CD8-positive, alpha-beta memory T cell (primary cell): ENCODE results near the gene RPL41. TPM values are rescaled to one million over a fixed set of nuclear protein-coding genes. Genes with fewer than 3 reads are reported as not detected.

Experiments used
- CTCF ChIA-PET: fragments of 350-600 bp; sonication (Branson Sonifier 250); formaldehyde crosslinking; loops from one replicate; lab custom pipeline; 2021; ENCODE audit warnings: antibody characterized with exemption; lab: Charles Lee
- POLR2A ChIA-PET: fragments of 350-600 bp; sonication (Branson Sonifier 250); formaldehyde crosslinking; loops from one replicate; lab custom pipeline; 2021; ENCODE audit warnings: antibody characterized with exemption; lab: Charles Lee
- DNase-seq, 5 donors: peaks; one replicate each; pipeline versions ENCODE4 v3.0.0 to v3.0.0-alpha.2; 2020 to 2022; ENCODE audit warnings: mixed read lengths in 1 of 5
- H3K27ac ChIP-seq: one replicate; pipeline ENCODE4 v1.7.0; 2013; ENCODE audit warnings: low read depth, mild to moderate bottlenecking, low read length, moderate library complexity
- H3K27me3 ChIP-seq: 2 replicates; pipeline ENCODE4 v1.7.0; 2013; ENCODE audit warnings: low read length, mild to moderate bottlenecking; ENCODE audit not compliant: insufficient read depth, poor library complexity, severe bottlenecking
- H3K36me3 ChIP-seq: 2 replicates; pipeline ENCODE4 v1.7.0; 2013; ENCODE audit warnings: mild to moderate bottlenecking, low read length, moderate library complexity; ENCODE audit not compliant: insufficient read depth
- H3K4me1 ChIP-seq: 2 replicates; pipeline ENCODE4 v1.7.0; 2013; ENCODE audit warnings: mild to moderate bottlenecking, low read length, moderate library complexity; ENCODE audit not compliant: insufficient read depth
- H3K4me3 ChIP-seq: 2 replicates; pipeline ENCODE4 v1.7.0; 2013; ENCODE audit warnings: mild to moderate bottlenecking, low read length
- H3K9me3 ChIP-seq: 2 replicates; pipeline ENCODE4 v1.7.0; 2013; ENCODE audit warnings: mild to moderate bottlenecking, low read length
- H3K27ac Mint-ChIP-seq, 8 donors: one replicate each; pipeline ENCODE4 v1.8.0; 2020 to 2021; ENCODE audit warnings: mixed read lengths in 8 of 8, mild to moderate bottlenecking in 6 of 8, inconsistent platforms in 3 of 8, moderate library complexity in 3 of 8
- H3K27me3 Mint-ChIP-seq, 2 donors: one replicate each; pipeline ENCODE4 v1.8.0; 2020 to 2021; ENCODE audit warnings: mixed read lengths in 2 of 2, mild to moderate bottlenecking in 1 of 2, moderate library complexity in 1 of 2
- H3K36me3 Mint-ChIP-seq, 3 donors: one replicate each; pipeline ENCODE4 v1.8.0; 2020 to 2021; ENCODE audit warnings: mixed read lengths in 3 of 3, inconsistent platforms in 1 of 3, mild to moderate bottlenecking in 1 of 3
- H3K4me1 Mint-ChIP-seq, 3 donors: one replicate each; pipeline ENCODE4 v1.8.0; 2020 to 2021; ENCODE audit warnings: mixed read lengths in 3 of 3, inconsistent platforms in 1 of 3, mild to moderate bottlenecking in 1 of 3
- H3K4me3 Mint-ChIP-seq, 7 donors: one replicate each; pipeline ENCODE4 v1.8.0; 2020 to 2021; ENCODE audit warnings: mixed read lengths in 7 of 7, mild to moderate bottlenecking in 6 of 7, moderate library complexity in 4 of 7, inconsistent platforms in 2 of 7
- H3K9me3 Mint-ChIP-seq, 5 donors: one replicate each; pipeline ENCODE4 v1.8.0; 2020 to 2022; ENCODE audit warnings: mixed read lengths in 5 of 5, mild to moderate bottlenecking in 3 of 5, moderate library complexity in 2 of 5, inconsistent platforms in 1 of 5
- polyA plus RNA-seq: library from polyadenylated mRNA; unstranded; fragments of 300-500 nt; fragmentation: Illumina TruSeq; gene quantifications from one replicate; pipeline ENCODE4 v1.2.3, GENCODE V29; 2021
- total RNA-seq, 2 experiments: library from RNA; stranded (reverse); gene quantifications; one replicate each; pipeline ENCODE4 v1.2.3, GENCODE V29; 2021

Gene RPL41
- total and polyA plus RNA-seq, 3 experiments from 2014 or later: 5,711 to 7,268 (median 5,990) TPM

GRCh38 chr12:56127485-56127887 lies 11.1 kb downstream of the RPL41 start:
- CTCF ChIA-PET: interaction anchor here (0.8 to 8.6 kb wide), 16 partner anchors 8 to 501 kb away, joined by 3 to 121 read pairs (median 5); partner anchors contain the start of genes CD63, COQ10A, MYL6 and MYL6B

DNA sequence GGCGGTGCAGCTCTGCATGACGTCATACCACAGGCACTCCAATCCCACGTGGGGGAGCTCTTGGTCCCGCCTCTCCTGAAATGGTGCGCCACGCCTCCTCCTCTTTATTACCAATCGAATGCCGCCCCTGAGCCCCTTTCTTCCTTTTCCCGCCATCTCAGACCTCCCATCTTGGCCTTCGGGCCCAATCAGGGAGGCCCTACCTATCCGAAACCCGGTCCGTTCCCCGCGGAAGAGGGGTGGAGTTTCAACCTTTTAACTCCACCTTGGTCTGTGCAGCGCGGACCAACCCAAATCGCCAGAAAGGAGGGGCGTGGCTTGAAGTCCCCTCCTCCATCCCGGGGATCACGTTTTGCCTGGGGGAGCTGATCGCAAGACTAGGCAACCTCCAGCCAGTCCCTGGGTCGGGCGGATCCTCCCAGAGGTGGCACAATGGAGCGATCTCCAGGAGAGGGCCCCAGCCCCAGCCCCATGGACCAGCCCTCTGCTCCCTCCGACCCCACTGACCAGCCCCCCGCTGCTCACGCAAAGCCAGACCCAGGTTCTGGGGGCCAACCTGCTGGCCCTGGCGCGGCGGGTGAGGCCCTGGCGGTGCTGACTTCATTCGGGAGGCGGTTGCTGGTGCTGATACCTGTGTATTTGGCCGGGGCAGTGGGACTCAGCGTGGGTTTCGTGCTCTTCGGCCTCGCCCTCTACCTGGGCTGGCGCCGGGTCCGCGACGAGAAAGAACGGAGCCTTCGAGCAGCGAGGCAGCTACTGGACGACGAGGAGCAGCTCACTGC lies 11.6 kb downstream of the RPL41 start, which contains the start of gene ESYT1:
TSS of gene ESYT1 (plus strand) at position 380 of the 782 bp plus-strand sequence. CDS start at position 433, 53 bp downstream.
- H3K4me3 ChIP-seq: peak within 1 kb of the TSS; percentile 90
- peaks cover 59 to 71% (median 69%) of the 10 kb centered on the region in 3 donors for H3K4me1 Mint-ChIP-seq
- no peaks in the 10 kb centered on the region for H3K27me3 ChIP-seq
- DNase-seq: peak; percentile 94 to 99 (median 99)
- H3K4me3 Mint-ChIP-seq: peak within 1 kb of the TSS; percentile 86 to 99 (median 98)
- H3K27me3 Mint-ChIP-seq: peaks cover 0 to 2% of the 10 kb centered on the region in 2 donors
- ChIA-PET CTCF (interaction anchor here (0.6 to 8.6 kb wide), 19 partner anchors 8 to 501 kb away, joined by 3 to 121 read pairs (median 5); partner anchors contain the start of genes CD63, COQ10A, MYL6 and MYL6B), POLR2A (interaction anchor here (0.5 to 4.5 kb wide), 20 partner anchors 9 to 310 kb away, joined by 3 to 58 read pairs (median 6); partner anchors contain the start of genes IL23A, MYL6, MYL6B and ORMDL2)
- peak within 1 kb of the TSS; percentile 90 for H3K27ac ChIP-seq
- no peaks in the 10 kb centered on the region for H3K9me3 ChIP-seq
- H3K36me3 ChIP-seq: peaks cover 27% of the 10 kb centered on the region
- H3K36me3 Mint-ChIP-seq: peaks cover 22 to 44% (median 27%) of the 10 kb centered on the region in 3 donors
- H3K27ac Mint-ChIP-seq: peak within 1 kb of the TSS; percentile 90 to 99 (median 98)
- H3K4me1 ChIP-seq: peaks cover 50% of the 10 kb centered on the region
- no peaks in the 10 kb centered on the region for H3K9me3 Mint-ChIP-seq

More at GRCh38 chr12:56127485-56127887, 11.1 kb downstream of the RPL41 start:
- H3K4me3 ChIP-seq: peak overlapping the region; percentile 47
- peak overlapping the region; percentile 90 to 99 (median 95) for H3K27ac Mint-ChIP-seq
- H3K9me3 Mint-ChIP-seq: no peaks in the 10 kb centered on the region
- POLR2A ChIA-PET: interaction anchor here (0.5 to 4.5 kb wide), 16 partner anchors 10 to 309 kb away, joined by 3 to 58 read pairs (median 6); partner anchors contain the start of genes IL23A, MYL6, MYL6B and ORMDL2
- H3K4me1 ChIP-seq: peaks cover 50% of the 10 kb centered on the region
- H3K27ac ChIP-seq: peak overlapping the region; percentile 73
- H3K4me1 Mint-ChIP-seq: peaks cover 60 to 69% (median 66%) of the 10 kb centered on the region in 3 donors
- no peaks in the 10 kb centered on the region for H3K27me3 ChIP-seq
- no peaks in the 10 kb centered on the region for H3K9me3 ChIP-seq
- H3K4me3 Mint-ChIP-seq: peak overlapping the region; percentile 86 to 99 (median 98)
- no peak for DNase-seq
- peaks cover 0 to 2% of the 10 kb centered on the region in 2 donors for H3K27me3 Mint-ChIP-seq
- peaks cover 20 to 43% (median 27%) of the 10 kb centered on the region in 3 donors for H3K36me3 Mint-ChIP-seq
- H3K36me3 ChIP-seq: peaks cover 24% of the 10 kb centered on the region

DNA sequence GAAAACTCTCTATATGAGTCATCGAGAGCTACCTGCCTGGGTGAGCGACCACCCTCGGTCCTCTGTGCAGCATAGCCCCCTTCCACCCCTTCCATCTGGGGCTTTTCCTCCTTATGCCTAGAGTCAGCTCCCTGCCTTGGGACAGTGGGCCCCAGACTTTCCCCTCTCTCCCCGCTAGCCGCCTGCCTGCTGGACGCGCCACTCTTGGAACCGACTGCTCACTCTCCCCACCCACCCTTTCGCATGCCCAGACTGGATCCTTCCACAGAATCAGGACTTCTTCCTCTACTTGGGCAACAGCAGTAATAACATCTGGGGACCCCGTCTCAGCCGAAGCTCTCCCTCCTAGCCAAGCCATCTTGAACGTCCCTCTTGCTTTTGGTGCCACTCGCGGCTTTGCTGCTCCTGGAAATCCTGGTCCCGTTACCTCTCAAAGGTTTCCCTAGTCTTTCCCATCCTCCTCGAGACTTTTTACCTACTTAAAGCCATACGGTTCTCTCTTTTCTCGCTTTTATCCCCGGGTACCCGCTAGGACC lies 12.3 kb downstream of the RPL41 start:
- Mint-ChIP-seq H3K4me1 (peaks cover 58 to 74% (median 71%) of the 10 kb centered on the region in 3 donors), H3K27ac (peak overlapping the region; percentile 90 to 99 (median 98)), H3K27me3 (peaks cover 0 to 2% of the 10 kb centered on the region in 2 donors), H3K4me3 (peak overlapping the region; percentile 86 to 99 (median 98)), H3K9me3 (no peaks in the 10 kb centered on the region), H3K36me3 (peaks cover 26 to 51% (median 27%) of the 10 kb centered on the region in 3 donors)
- Histone ChIP-seq H3K4me1 (peaks cover 54% of the 10 kb centered on the region), H3K27me3 (no peaks in the 10 kb centered on the region), H3K4me3 (peak overlapping the region; percentile 90), H3K9me3 (no peaks in the 10 kb centered on the region), H3K36me3 (peaks cover 33% of the 10 kb centered on the region), H3K27ac (peak overlapping the region; percentile 90)
- DNase-seq: peak in 2 of 5 donors; percentile 26 to 49
- ChIA-PET CTCF (interaction anchor here (0.6 to 8.6 kb wide), 15 partner anchors 11 to 500 kb away, joined by 3 to 121 read pairs (median 5); partner anchors contain the start of genes CD63, MYL6, MYL6B and PA2G4), POLR2A (interaction anchor here (0.6 to 4.5 kb wide), 17 partner anchors 8 to 311 kb away, joined by 3 to 58 read pairs (median 6); partner anchors contain the start of genes IL23A, MYL6, MYL6B and ORMDL2)

GRCh38 chr12:56129206-56129941 lies 12.9 kb downstream of the RPL41 start:
- H3K4me1 ChIP-seq: peaks cover 59% of the 10 kb centered on the region
- DNase-seq: peak; percentile 65 to 87 (median 78)
- H3K4me1 Mint-ChIP-seq: peaks cover 56 to 68% (median 65%) of the 10 kb centered on the region in 3 donors

DNA sequence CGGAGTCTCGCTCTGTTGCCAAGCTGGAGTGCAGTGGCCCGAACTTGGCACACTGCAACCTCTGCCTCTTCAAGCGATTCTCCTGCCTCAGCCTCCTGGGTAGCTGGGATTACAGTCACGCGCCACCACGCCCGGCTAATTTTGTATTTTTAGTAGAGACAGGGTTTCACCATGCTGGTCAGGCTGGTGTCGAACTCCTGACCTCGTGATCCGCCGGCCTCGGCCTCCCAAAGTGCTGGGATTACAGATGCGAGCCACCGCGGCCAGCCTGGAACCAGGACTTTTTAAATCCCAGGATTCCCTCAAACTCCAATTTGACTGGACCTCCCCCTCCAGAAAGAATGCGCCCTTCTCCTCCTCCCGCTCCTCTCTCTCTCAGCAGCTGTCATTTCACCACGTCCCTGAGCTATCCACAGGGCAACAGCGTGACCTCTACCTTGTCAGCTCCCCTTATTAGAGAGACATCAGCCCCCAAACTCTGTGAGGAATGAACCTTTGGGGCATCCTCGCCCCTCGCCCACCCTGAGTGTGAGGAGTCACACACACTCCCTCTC lies 13.6 kb downstream of the RPL41 start:
- H3K36me3 Mint-ChIP-seq: peaks cover 27 to 61% (median 29%) of the 10 kb centered on the region in 3 donors
- POLR2A ChIA-PET: interaction anchor here (0.6 to 4.5 kb wide), 3 partner anchors 22 to 59 kb away, joined by 3 to 58 read pairs (median 3); partner anchors contain the start of gene SMARCC2

More at GRCh38 chr12:56129206-56129941, 12.9 kb downstream of the RPL41 start:
- ChIA-PET POLR2A (interaction anchor here (0.9 to 4.5 kb wide), 9 partner anchors 8 to 60 kb away, joined by 3 to 58 read pairs (median 9); partner anchors contain the start of genes MYL6, PA2G4, RPL41 and SMARCC2), CTCF (interaction anchor here (0.9 to 8.6 kb wide), 10 partner anchors 10 to 335 kb away, joined by 3 to 121 read pairs (median 8); partner anchors contain the start of genes MYL6, MYL6B, RPL41 and SMARCC2)
- Mint-ChIP-seq H3K36me3 (peaks cover 27 to 56% (median 28%) of the 10 kb centered on the region in 3 donors), H3K27me3 (peaks cover 0 to 2% of the 10 kb centered on the region in 2 donors), H3K27ac (peak overlapping the region; percentile 90 to 99 (median 98)), H3K9me3 (no peaks in the 10 kb centered on the region), H3K4me3 (peak overlapping the region; percentile 86 to 99 (median 98))
- Histone ChIP-seq H3K27me3 (no peaks in the 10 kb centered on the region), H3K9me3 (no peaks in the 10 kb centered on the region), H3K36me3 (peaks cover 40% of the 10 kb centered on the region), H3K27ac (peak overlapping the region; percentile 90), H3K4me3 (peak overlapping the region; percentile 90)

DNA sequence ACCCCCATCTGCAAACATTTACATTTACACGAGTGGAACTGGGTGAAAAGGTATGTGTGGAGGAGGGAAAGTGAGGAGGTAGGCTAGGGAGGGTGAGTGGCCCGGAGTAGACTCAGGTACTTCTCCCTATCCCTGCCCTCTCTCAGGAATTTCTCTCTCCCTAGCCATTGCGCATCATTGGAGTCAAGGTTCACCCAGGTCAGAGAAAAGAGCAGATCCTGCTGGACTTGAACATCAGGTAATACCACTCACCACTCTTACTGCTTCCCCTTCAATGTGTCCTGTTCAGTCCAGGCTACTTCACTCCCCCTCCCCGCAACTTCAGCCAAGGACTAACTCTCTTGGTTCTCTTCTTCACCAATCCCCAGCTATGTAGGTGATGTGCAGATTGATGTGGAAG lies 14.4 kb downstream of the RPL41 start:
- Mint-ChIP-seq H3K4me1 (peaks cover 52 to 61% (median 60%) of the 10 kb centered on the region in 3 donors), H3K27ac (peak overlapping the region; percentile 52 to 99 (median 98)), H3K4me3 (peak overlapping the region; percentile 57 to 99 (median 97)), H3K36me3 (peaks cover 27 to 66% (median 29%) of the 10 kb centered on the region in 3 donors), H3K9me3 (no peaks in the 10 kb centered on the region), H3K27me3 (peaks cover 0 to 2% of the 10 kb centered on the region in 2 donors)
- Histone ChIP-seq H3K27me3 (no peaks in the 10 kb centered on the region), H3K36me3 (peaks cover 53% of the 10 kb centered on the region), H3K4me3 (peak overlapping the region; percentile 90), H3K9me3 (no peaks in the 10 kb centered on the region), H3K27ac (peak overlapping the region; percentile 90), H3K4me1 (peaks cover 52% of the 10 kb centered on the region)
- CTCF ChIA-PET: interaction anchor here (1.2 to 8.6 kb wide), 3 partner anchors 13 to 59 kb away, joined by 3 to 121 read pairs (median 3); partner anchors contain the start of genes SMARCC2 and ZC3H10
- no peak for DNase-seq
- POLR2A ChIA-PET: interaction anchor here (0.6 kb wide), 1 partner anchor 53 kb away, joined by 3 read pairs; no protein-coding TSS in a partner anchor

More for the DNA sequence above, 13.6 kb downstream of the RPL41 start:
- CTCF ChIA-PET: interaction anchor here (0.9 to 8.6 kb wide), 6 partner anchors 10 to 60 kb away, joined by 3 to 121 read pairs (median 4); partner anchors contain the start of genes MYL6B, SMARCC2 and ZC3H10
- H3K4me3 Mint-ChIP-seq: peak overlapping the region; percentile 86 to 99 (median 98)
- Histone ChIP-seq H3K27me3 (no peaks in the 10 kb centered on the region), H3K4me1 (peaks cover 59% of the 10 kb centered on the region), H3K4me3 (peak overlapping the region; percentile 90), H3K36me3 (peaks cover 46% of the 10 kb centered on the region), H3K27ac (peak overlapping the region; percentile 90), H3K9me3 (no peaks in the 10 kb centered on the region)
- H3K27ac Mint-ChIP-seq: peak overlapping the region; percentile 90 to 99 (median 98)
- peaks cover 0 to 2% of the 10 kb centered on the region in 2 donors for H3K27me3 Mint-ChIP-seq
- DNase-seq: no peak
- no peaks in the 10 kb centered on the region for H3K9me3 Mint-ChIP-seq
- peaks cover 53 to 65% (median 62%) of the 10 kb centered on the region in 3 donors for H3K4me1 Mint-ChIP-seq
